WTC11 (cell line): Measurements from ENCODE around the gene STK32C. TPM values are rescaled to one million over a fixed set of nuclear protein-coding genes. Genes with fewer than 3 reads are reported as not detected.

Source experiments
- ATAC-seq: fragments of 200-7000 bp; cut with Tn5 transposase; 2 replicates; pipeline ENCODE4 v1.10.0; 2021; ENCODE audit warnings: mild to moderate bottlenecking, moderate library complexity
- CTCF ChIA-PET: fragments of 300-600 bp; sonication (Branson Sonifier 250); formaldehyde crosslinking; loops from one replicate; lab custom pipeline; 2021; ENCODE audit warnings: antibody characterized with exemption; lab: Charles Lee
- POLR2A ChIA-PET: fragments of 350-600 bp; sonication (Branson Sonifier 250); formaldehyde crosslinking; loops from one replicate; lab custom pipeline; 2021; ENCODE audit warnings: antibody characterized with exemption; lab: Charles Lee
- DNase-seq: peaks from one replicate; pipeline ENCODE4 v3.0.0; 2021; ENCODE audit warnings: low spot score
- H3K27ac Mint-ChIP-seq: 2 replicates; pipeline ENCODE4 v1.8.0; 2021; ENCODE audit warnings: mixed read lengths
- H3K27me3 Mint-ChIP-seq: 2 replicates; pipeline ENCODE4 v1.8.0; 2021; ENCODE audit warnings: low read depth, mild to moderate bottlenecking, moderate library complexity, mixed read lengths
- H3K36me3 Mint-ChIP-seq: 2 replicates; pipeline ENCODE4 v1.8.0; 2021; ENCODE audit warnings: mixed read lengths
- H3K4me1 Mint-ChIP-seq: 2 replicates; pipeline ENCODE4 v1.8.0; 2022; ENCODE audit warnings: mixed read lengths
- H3K4me3 Mint-ChIP-seq: 2 replicates; pipeline ENCODE4 v1.8.0; 2021; ENCODE audit warnings: mild to moderate bottlenecking, moderate library complexity, mixed read lengths
- H3K9me3 Mint-ChIP-seq: 2 replicates; pipeline ENCODE4 v1.8.0; 2021; ENCODE audit warnings: mixed read lengths
- ATF1 ChIP-seq: sonication (generic); formaldehyde crosslinking; IDR thresholded peaks from 2 replicates; pipeline ENCODE4 v1.8.1; 2023; ENCODE audit warnings: mild to moderate bottlenecking, moderate library complexity, missing genetic modification reagents
- CBFB ChIP-seq: sonication (generic); formaldehyde crosslinking; IDR thresholded peaks from 2 replicates; pipeline ENCODE4 v1.8.1; 2022; ENCODE audit warnings: mild to moderate bottlenecking, low read depth, missing genetic modification reagents
- ERG ChIP-seq: fragments of 250-450 bp; sonication (Bioruptor Pico); IDR thresholded peaks from 2 replicates; pipeline ENCODE4 v1.8.0; 2021; ENCODE audit warnings: mild to moderate bottlenecking
- ESRRA ChIP-seq: sonication (generic); formaldehyde crosslinking; IDR thresholded peaks from 2 replicates; pipeline ENCODE4 v1.8.1; 2022; ENCODE audit warnings: mild to moderate bottlenecking, missing genetic modification reagents, borderline replicate concordance
- MAX ChIP-seq: sonication (generic); formaldehyde crosslinking; IDR thresholded peaks from 2 replicates; pipeline ENCODE4 v1.8.0; 2022; ENCODE audit warnings: mild to moderate bottlenecking, missing genetic modification reagents
- RORB ChIP-seq: fragments of 250-450 bp; sonication (Bioruptor Pico); IDR thresholded peaks from 2 replicates; pipeline ENCODE4 v1.9.0; 2021; ENCODE audit warnings: mild to moderate bottlenecking
- SMAD3 ChIP-seq: sonication (generic); formaldehyde crosslinking; IDR thresholded peaks from 2 replicates; pipeline ENCODE4 v1.8.0; 2022; ENCODE audit warnings: missing genetic modification reagents, mild to moderate bottlenecking, borderline replicate concordance
- SOX15 ChIP-seq: fragments of 250-450 bp; sonication (Bioruptor Pico); IDR thresholded peaks from 2 replicates; pipeline ENCODE4 v1.9.0; 2021; ENCODE audit warnings: mild to moderate bottlenecking
- TP53 ChIP-seq: sonication (generic); formaldehyde crosslinking; IDR thresholded peaks from 2 replicates; pipeline ENCODE4 v1.8.1; 2023; ENCODE audit warnings: mild to moderate bottlenecking, missing genetic modification reagents
- ZBTB43 ChIP-seq: sonication (generic); formaldehyde crosslinking; IDR thresholded peaks from 2 replicates; pipeline ENCODE4 v1.8.1; 2023; ENCODE audit warnings: mild to moderate bottlenecking, missing genetic modification reagents
- ZNF121 ChIP-seq: sonication (generic); formaldehyde crosslinking; IDR thresholded peaks from 2 replicates; pipeline ENCODE4 v1.8.0; 2023; ENCODE audit warnings: missing genetic modification reagents
- ZNF138 ChIP-seq: sonication (generic); formaldehyde crosslinking; conservative IDR thresholded peaks from 2 replicates; pipeline ENCODE4 v1.8.1; 2022; ENCODE audit warnings: mild to moderate bottlenecking, moderate library complexity, missing genetic modification reagents
- ZNF232 ChIP-seq: sonication (generic); formaldehyde crosslinking; IDR thresholded peaks from 2 replicates; pipeline ENCODE4 v1.8.0; 2022; ENCODE audit warnings: mild to moderate bottlenecking, missing genetic modification reagents
- ZNF423 ChIP-seq: fragments of 250-450 bp; sonication (Bioruptor Pico); IDR thresholded peaks from 2 replicates; pipeline ENCODE4 v2.1.2; 2022; ENCODE audit warnings: mild to moderate bottlenecking, moderate library complexity
- ZNF532 ChIP-seq: fragments of 250-450 bp; sonication (Bioruptor Pico); IDR thresholded peaks from 2 replicates; pipeline ENCODE4 v1.9.0; 2021; ENCODE audit warnings: mild to moderate bottlenecking, borderline replicate concordance
- ZNF671 ChIP-seq: fragments of 250-450 bp; sonication (Bioruptor Pico); IDR thresholded peaks from 2 replicates; pipeline ENCODE4 v1.8.0; 2021; ENCODE audit warnings: mild to moderate bottlenecking
- ZSCAN18 ChIP-seq: fragments of 250-450 bp; sonication (Bioruptor Pico); IDR thresholded peaks from 2 replicates; pipeline ENCODE4 v2.1.2; 2022; ENCODE audit warnings: mild to moderate bottlenecking, moderate library complexity
- total RNA-seq: library from RNA; stranded (reverse); gene quantifications from 3 replicates; pipeline ENCODE4 v1.2.3, GENCODE V29; 2021
- TF ChIP-seq, protein P1 (sequence below): sonication (generic); formaldehyde crosslinking; IDR thresholded peaks from 2 replicates; pipeline ENCODE4 v1.8.0; 2023; ENCODE audit warnings: mild to moderate bottlenecking, missing genetic modification reagents

Gene STK32C
- total RNA-seq, 1 experiment from 2014 or later: 20.7 TPM

GRCh38 chr10:132251928-132252327 is 55.8 kb downstream of the STK32C start:
- Mint-ChIP-seq H3K27ac (no peak overlapping the region), H3K27me3 (no peaks in the 10 kb centered on the region), H3K36me3 (no peaks in the 10 kb centered on the region), H3K4me1 (peaks cover 7% of the 10 kb centered on the region), H3K9me3 (no peaks in the 10 kb centered on the region), H3K4me3 (no peak overlapping the region)
- ChIA-PET POLR2A (no interaction called here), CTCF (interaction anchor here (0.7 to 2.2 kb wide), 4 partner anchors 12 to 51 kb away, joined by 3 to 10 read pairs (median 4); no protein-coding TSS in a partner anchor)
- no peak for TF ChIP-seq ERG (CRISPR knock-in tag)
- DNase-seq (no peak), ATAC-seq (no peak)

- ATAC-seq: no peak
- no peak overlapping the region for H3K27ac Mint-ChIP-seq
- no peak overlapping the region for H3K4me3 Mint-ChIP-seq
- H3K27me3 Mint-ChIP-seq: no peaks in the 10 kb centered on the region
- no peaks in the 10 kb centered on the region for H3K36me3 Mint-ChIP-seq
- peaks cover 7% of the 10 kb centered on the region for H3K4me1 Mint-ChIP-seq
- CTCF ChIA-PET: no interaction called here
- TF ChIP-seq CBFB (no peak), ATF1 (no peak), ZNF423 (CRISPR knock-in tag) (no peak), ZNF121 (no peak), ZNF138 (CRISPR knock-in tag) (no peak), ESRRA (CRISPR knock-in tag) (no peak), MAX (no peak), RORB (CRISPR knock-in tag) (no peak), SMAD3 (CRISPR knock-in tag) (no peak), SOX15 (no peak), ZNF232 (no peak), ZBTB43 (no peak), TP53 (CRISPR knock-in tag) (no peak), ZNF671 (CRISPR knock-in tag) (no peak), ZNF532 (no peak), ZSCAN18 (CRISPR knock-in tag) (no peak)
- TF ChIP-seq, protein P1, sequence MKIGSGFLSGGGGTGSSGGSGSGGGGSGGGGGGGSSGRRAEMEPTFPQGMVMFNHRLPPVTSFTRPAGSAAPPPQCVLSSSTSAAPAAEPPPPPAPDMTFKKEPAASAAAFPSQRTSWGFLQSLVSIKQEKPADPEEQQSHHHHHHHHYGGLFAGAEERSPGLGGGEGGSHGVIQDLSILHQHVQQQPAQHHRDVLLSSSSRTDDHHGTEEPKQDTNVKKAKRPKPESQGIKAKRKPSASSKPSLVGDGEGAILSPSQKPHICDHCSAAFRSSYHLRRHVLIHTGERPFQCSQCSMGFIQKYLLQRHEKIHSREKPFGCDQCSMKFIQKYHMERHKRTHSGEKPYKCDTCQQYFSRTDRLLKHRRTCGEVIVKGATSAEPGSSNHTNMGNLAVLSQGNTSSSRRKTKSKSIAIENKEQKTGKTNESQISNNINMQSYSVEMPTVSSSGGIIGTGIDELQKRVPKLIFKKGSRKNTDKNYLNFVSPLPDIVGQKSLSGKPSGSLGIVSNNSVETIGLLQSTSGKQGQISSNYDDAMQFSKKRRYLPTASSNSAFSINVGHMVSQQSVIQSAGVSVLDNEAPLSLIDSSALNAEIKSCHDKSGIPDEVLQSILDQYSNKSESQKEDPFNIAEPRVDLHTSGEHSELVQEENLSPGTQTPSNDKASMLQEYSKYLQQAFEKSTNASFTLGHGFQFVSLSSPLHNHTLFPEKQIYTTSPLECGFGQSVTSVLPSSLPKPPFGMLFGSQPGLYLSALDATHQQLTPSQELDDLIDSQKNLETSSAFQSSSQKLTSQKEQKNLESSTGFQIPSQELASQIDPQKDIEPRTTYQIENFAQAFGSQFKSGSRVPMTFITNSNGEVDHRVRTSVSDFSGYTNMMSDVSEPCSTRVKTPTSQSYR: no peak
- no peak for DNase-seq
- H3K9me3 Mint-ChIP-seq: no peaks in the 10 kb centered on the region
- POLR2A ChIA-PET: no interaction called here
These were observed 57.0 kb downstream of the STK32C start for GRCh38 chr10:132250481-132251475.
